GM18867 (cell line): ENCODE measurements around the gene PPARG.
A peak's percentile ranks its signal among the peaks of the same experiment; 100 is the strongest.
"Not testable (repeated sequence)": the region's sequence is repeated elsewhere in the genome, so short reads cannot be mapped to it uniquely, and the experiment has no call there.

Source experiments
- ATAC-seq: cut with Tn5 transposase; IDR thresholded peaks from one replicate; pipeline ENCODE4 v1.9.1; 2021; ENCODE audit warnings: mild to moderate bottlenecking, moderate library complexity; ENCODE audit not compliant: unreplicated experiment

Gene PPARG

DNA sequence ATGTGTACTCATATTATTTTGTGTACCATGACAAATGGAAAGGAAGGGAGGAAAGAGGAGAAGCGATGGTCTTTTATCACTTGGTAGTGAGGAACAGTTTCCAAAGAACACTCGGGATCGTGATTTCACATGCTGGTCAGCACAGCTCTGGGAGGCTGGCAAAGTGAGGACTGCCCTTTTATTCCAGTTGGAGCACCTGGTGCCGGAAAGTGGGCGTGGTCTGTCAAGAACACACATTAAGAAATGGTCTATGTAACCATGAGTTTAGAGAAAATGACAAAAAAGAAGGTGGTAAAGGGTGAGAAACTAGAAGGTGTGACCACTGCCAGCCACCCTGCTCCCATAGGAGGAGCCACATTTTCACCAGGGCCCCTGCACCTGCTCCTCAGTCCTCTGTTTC is 188.4 kb downstream of the PPARG start:
- no peak for ATAC-seq

DNA sequence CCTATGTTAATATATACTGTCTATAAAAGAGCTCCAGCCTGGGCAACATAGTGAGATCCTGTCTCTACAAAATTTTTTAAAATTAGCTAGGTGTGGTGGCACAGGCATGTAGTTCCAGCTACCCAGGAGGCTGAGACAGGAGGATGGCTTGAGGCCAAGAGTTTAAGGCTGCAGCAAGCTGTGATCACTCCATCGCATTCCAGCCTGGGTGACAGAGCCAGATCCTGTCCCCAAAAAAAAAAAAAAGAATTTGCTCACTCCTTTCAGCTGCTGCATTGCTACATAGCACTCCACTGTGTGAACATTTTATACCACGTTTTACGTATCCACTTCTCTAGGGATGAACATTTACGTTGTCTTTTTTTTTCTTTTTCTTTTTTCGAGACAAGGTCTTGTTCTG is 189.5 kb downstream of the PPARG start:
- ATAC-seq, result no peak

DNA sequence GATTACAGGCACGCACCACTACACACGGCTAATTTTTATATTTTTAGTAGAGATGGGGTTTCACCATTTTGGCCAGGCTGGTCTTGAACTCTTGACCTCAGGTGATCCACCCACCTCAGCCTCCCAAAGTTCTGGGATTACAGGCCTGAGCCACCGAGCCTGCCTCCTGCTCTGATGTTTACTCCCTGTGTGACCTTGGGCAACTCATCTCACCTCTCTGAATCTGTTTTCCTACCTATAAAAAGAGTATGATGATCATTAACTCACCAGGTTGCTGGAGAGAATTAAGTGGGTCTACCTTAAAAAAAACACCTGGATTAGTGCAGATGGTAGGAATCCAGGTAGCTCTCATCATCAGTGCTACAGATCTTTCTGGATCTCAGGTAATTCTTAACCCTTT is 190.3 kb downstream of the PPARG start:
- not testable (repeated sequence) for ATAC-seq

GRCh38 chr3:12479919-12480427 is 191.1 kb downstream of the PPARG start:
- ATAC-seq, result peak; percentile 35

GRCh38 chr3:12483410-12483809 is 194.5 kb downstream of the PPARG start:
- ATAC-seq, result no peak

DNA sequence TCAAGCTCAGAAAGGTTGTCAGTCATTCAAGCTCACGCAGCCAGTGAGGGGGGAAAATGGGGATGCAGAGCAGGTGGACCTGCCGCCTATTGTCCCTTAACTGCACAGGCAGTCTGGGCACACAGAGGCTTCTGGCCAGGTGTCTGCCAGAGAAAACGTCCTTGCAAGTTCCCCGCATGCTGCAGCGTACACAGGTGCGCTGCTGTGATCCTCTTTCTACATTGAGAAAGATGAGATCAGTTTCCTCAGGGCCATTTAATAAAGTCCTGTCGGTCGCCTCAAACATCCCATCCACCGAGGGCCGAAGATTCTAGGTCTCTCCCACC is 195.0 kb downstream of the PPARG start:
- no peak for ATAC-seq
